Mesothelial cell of epicardium (in vitro differentiated cells): Measurements from ENCODE around the gene FOXS1. TPM values are rescaled to one million over a fixed set of nuclear protein-coding genes. Genes with fewer than 3 reads are reported as not detected.
A peak's percentile ranks its signal among the peaks of the same experiment; 100 is the strongest.

Source experiments
- DNase-seq, 2 experiments: peaks; one replicate each; pipeline ENCODE4 v3.0.0; 2021; ENCODE audit warnings: low spot score in 2 of 2; ENCODE audit not compliant: unreplicated experiment in 2 of 2
- H3K27ac Mint-ChIP-seq: 2 replicates; pipeline ENCODE4 v1.8.0; 2021; ENCODE audit warnings: mixed read lengths
- H3K27me3 Mint-ChIP-seq: 2 replicates; pipeline ENCODE4 v1.8.0; 2021; ENCODE audit warnings: low read depth, mixed read lengths
- H3K36me3 Mint-ChIP-seq: 2 replicates; pipeline ENCODE4 v1.8.0; 2021; ENCODE audit warnings: mixed read lengths
- H3K4me1 Mint-ChIP-seq: 2 replicates; pipeline ENCODE4 v1.8.0; 2021; ENCODE audit warnings: mixed read lengths
- H3K4me3 Mint-ChIP-seq: 2 replicates; pipeline ENCODE4 v1.8.0; 2021; ENCODE audit warnings: mild to moderate bottlenecking, moderate library complexity, mixed read lengths
- H3K9me3 Mint-ChIP-seq: 2 replicates; pipeline ENCODE4 v1.8.0; 2021; ENCODE audit warnings: mixed read lengths
- CTCF ChIP-seq: fragments of 200-600 bp; sonication (generic); IDR thresholded peaks from one replicate; pipeline ENCODE4 v1.5.0; 2021; ENCODE audit warnings: antibody characterized with exemption; ENCODE audit not compliant: unreplicated experiment
- total RNA-seq: library from RNA; stranded (reverse); gene quantifications from 3 replicates; pipeline ENCODE4 v1.2.1, GENCODE V29; 2021

Gene FOXS1
- total RNA-seq, 1 donor from 2014 or later = 1.9 TPM

- DNase-seq = peak in 1 of 2 experiments; percentile 62
- H3K27ac Mint-ChIP-seq = peak within 1 kb of the TSS; percentile 81
- H3K4me3 Mint-ChIP-seq = peak within 1 kb of the TSS; percentile 91
- H3K27me3 Mint-ChIP-seq = peaks cover 62% of the 10 kb centered on the region
- no peaks in the 10 kb centered on the region for H3K36me3 Mint-ChIP-seq
- TF ChIP-seq CTCF = no peak
- peaks cover 12% of the 10 kb centered on the region for H3K4me1 Mint-ChIP-seq
- H3K9me3 Mint-ChIP-seq = no peaks in the 10 kb centered on the region
Measured at GRCh38 chr20:31869942-31870725, 24.7 kb upstream of the FOXS1 start, which contains the start of the genes DUSP15 and TTLL9. Gene DUSP15 (minus strand): TSS chr20:31870527. CDS start chr20:31870337, 190 bp downstream. Gene TTLL9 (plus strand): TSS chr20:31870634. CDS start chr20:31871127, 493 bp downstream.

GRCh38 chr20:31869673-31869941, 24.2 kb upstream of the FOXS1 start:
- no peak for TF ChIP-seq CTCF
- H3K36me3 Mint-ChIP-seq = no peaks in the 10 kb centered on the region
- H3K9me3 Mint-ChIP-seq = no peaks in the 10 kb centered on the region
- peaks cover 12% of the 10 kb centered on the region for H3K4me1 Mint-ChIP-seq
- H3K4me3 Mint-ChIP-seq = peak overlapping the region; percentile 91
- H3K27ac Mint-ChIP-seq = peak overlapping the region; percentile 81
- H3K27me3 Mint-ChIP-seq = peaks cover 59% of the 10 kb centered on the region
- no peak for DNase-seq

- Mint-ChIP-seq H3K27me3 (peaks cover 56% of the 10 kb centered on the region), H3K9me3 (no peaks in the 10 kb centered on the region), H3K36me3 (no peaks in the 10 kb centered on the region), H3K4me1 (peaks cover 12% of the 10 kb centered on the region), H3K4me3 (peak overlapping the region; percentile 91), H3K27ac (no peak overlapping the region)
- TF ChIP-seq CTCF = no peak
- no peak for DNase-seq
Measured at GRCh38 chr20:31868853-31869672, 23.7 kb upstream of the FOXS1 start.

GRCh38 chr20:31866221-31866620, 20.8 kb upstream of the FOXS1 start:
- Mint-ChIP-seq H3K27me3 (peaks cover 31% of the 10 kb centered on the region), H3K4me1 (peaks cover 16% of the 10 kb centered on the region), H3K27ac (no peak overlapping the region), H3K36me3 (no peaks in the 10 kb centered on the region), H3K9me3 (no peaks in the 10 kb centered on the region), H3K4me3 (no peak overlapping the region)
- TF ChIP-seq CTCF = no peak
- DNase-seq = no peak

GRCh38 chr20:31864521-31865400, 19.4 kb upstream of the FOXS1 start:
- DNase-seq = no peak
- no peak overlapping the region for H3K4me3 Mint-ChIP-seq
- H3K9me3 Mint-ChIP-seq = no peaks in the 10 kb centered on the region
- H3K27ac Mint-ChIP-seq = no peak overlapping the region
- H3K27me3 Mint-ChIP-seq = peaks cover 26% of the 10 kb centered on the region
- no peak for TF ChIP-seq CTCF
- peaks cover 20% of the 10 kb centered on the region for H3K4me1 Mint-ChIP-seq
- no peaks in the 10 kb centered on the region for H3K36me3 Mint-ChIP-seq
